GM18870 (cell line): Measurements from ENCODE around the gene FAM53C.
"Not testable (repeated sequence)": the region's sequence is repeated elsewhere in the genome, so short reads cannot be mapped to it uniquely, and the experiment has no call there.

Experiments used
- ATAC-seq: cut with Tn5 transposase; IDR thresholded peaks from one replicate; pipeline ENCODE4 v1.9.1; 2021; ENCODE audit warnings: moderate library complexity; ENCODE audit not compliant: unreplicated experiment

Gene FAM53C

GRCh38 chr5:138389332-138389731 lies 51.3 kb downstream of the FAM53C start:
- no peak for ATAC-seq

DNA sequence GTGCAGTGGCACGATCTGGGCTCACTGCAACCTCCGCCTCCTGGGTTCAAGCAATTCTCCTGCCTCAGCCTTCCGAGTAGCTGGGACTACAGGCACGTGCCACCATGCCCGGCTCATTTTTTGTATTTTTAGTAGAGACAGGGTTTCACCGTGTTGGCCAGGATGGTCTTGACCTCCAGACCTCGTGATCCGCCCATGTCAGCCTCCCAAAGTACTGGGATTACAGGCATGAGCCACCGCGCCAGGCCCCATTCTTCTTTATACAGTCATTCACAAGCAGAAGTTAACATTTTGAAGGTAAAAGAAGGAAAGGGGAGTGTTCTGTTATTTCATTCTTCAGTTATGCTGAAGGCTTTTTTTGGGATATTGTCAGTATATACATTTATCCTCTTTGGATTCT lies 51.8 kb downstream of the FAM53C start:
- not testable (repeated sequence) for ATAC-seq

DNA sequence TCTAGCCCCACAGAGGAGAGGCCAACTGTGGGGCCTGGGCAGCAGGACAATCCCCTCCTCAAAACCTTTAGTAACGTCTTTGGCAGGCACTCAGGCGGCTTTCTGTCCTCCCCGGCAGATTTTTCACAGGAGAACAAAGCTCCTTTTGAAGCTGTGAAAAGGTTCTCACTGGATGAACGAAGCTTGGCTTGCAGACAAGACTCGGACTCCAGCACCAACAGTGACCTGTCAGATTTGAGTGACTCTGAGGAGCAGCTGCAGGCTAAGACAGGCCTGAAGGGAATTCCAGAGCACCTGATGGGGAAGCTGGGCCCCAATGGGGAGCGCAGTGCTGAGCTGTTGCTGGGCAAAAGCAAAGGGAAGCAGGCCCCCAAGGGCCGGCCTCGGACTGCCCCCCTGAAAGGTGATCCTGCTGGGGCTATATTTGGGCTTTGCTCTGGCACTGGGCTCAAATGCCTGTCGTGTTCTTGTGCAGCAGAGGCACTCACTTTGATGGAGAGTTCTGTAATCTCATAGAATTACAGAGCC lies 53.9 kb downstream of the FAM53C start:
- no peak for ATAC-seq
